Measurements from ENCODE around the gene MGAT4C.
"Not testable (repeated sequence)": the region's sequence is repeated elsewhere in the genome, so short reads cannot be mapped to it uniquely, and the experiment has no call there.

The MGAT4C gene

GRCh38 chr12:86256163-86256562 lies at the start of gene MGAT4C:
TSS of gene MGAT4C (minus strand) at chr12:86256391.
- Histone ChIP-seq H3K4me3 (ENCODE audit: low read depth, low read length) (no peak within 1 kb of the TSS), H3K9me3 (ENCODE audit: control insufficient read depth, insufficient read depth, low read length) (no peaks in the 10 kb centered on the region), H3K27me3 (ENCODE audit: control insufficient read depth, insufficient read depth, low read length) (no peaks in the 10 kb centered on the region), H3K4me1 (ENCODE audit: control insufficient read depth, insufficient read depth, low read length) (peaks cover 17% of the 10 kb centered on the region; the same call in 1 of the 2 replicates), H3K9ac (ENCODE audit: low read depth, low read length) (no peak within 1 kb of the TSS), H3K36me3 (ENCODE audit: control insufficient read depth, insufficient read depth, low read length) (no peaks in the 10 kb centered on the region), H3K27ac (ENCODE audit: low read depth, low read length) (no peak within 1 kb of the TSS)

- not testable (repeated sequence) for H3K9me3 ChIP-seq (ENCODE audit: control insufficient read depth, insufficient read depth, low read length); H3K4me1 ChIP-seq (ENCODE audit: control insufficient read depth, insufficient read depth, low read length); H3K4me3 ChIP-seq (ENCODE audit: low read depth, low read length); H3K27ac ChIP-seq (ENCODE audit: low read depth, low read length); H3K9ac ChIP-seq (ENCODE audit: low read depth, low read length); H3K36me3 ChIP-seq (ENCODE audit: control insufficient read depth, insufficient read depth, low read length); H3K27me3 ChIP-seq (ENCODE audit: control insufficient read depth, insufficient read depth, low read length)
Observed at GRCh38 chr12:86296396-86296795, 40.2 kb upstream of the MGAT4C start.

GRCh38 chr12:86293682-86294240 lies 37.6 kb upstream of the MGAT4C start:
- H3K9ac ChIP-seq (ENCODE audit: low read depth, low read length): no peak overlapping the region
- H3K9me3 ChIP-seq (ENCODE audit: control insufficient read depth, insufficient read depth, low read length): no peaks in the 10 kb centered on the region
- no peaks in the 10 kb centered on the region for H3K36me3 ChIP-seq (ENCODE audit: control insufficient read depth, insufficient read depth, low read length)

GRCh38 chr12:86292480-86292879 lies 36.3 kb upstream of the MGAT4C start:
- H3K4me1 ChIP-seq (ENCODE audit: control insufficient read depth, insufficient read depth, low read length): no peaks in the 10 kb centered on the region
- no peak overlapping the region for H3K27ac ChIP-seq (ENCODE audit: low read depth, low read length)
- H3K36me3 ChIP-seq (ENCODE audit: control insufficient read depth, insufficient read depth, low read length): no peaks in the 10 kb centered on the region

More at GRCh38 chr12:86293682-86294240, 37.6 kb upstream of the MGAT4C start:
- Histone ChIP-seq H3K27me3 (ENCODE audit: control insufficient read depth, insufficient read depth, low read length) (no peaks in the 10 kb centered on the region), H3K4me1 (ENCODE audit: control insufficient read depth, insufficient read depth, low read length) (no peaks in the 10 kb centered on the region), H3K27ac (ENCODE audit: low read depth, low read length) (no peak overlapping the region), H3K4me3 (ENCODE audit: low read depth, low read length) (no peak overlapping the region)

GRCh38 chr12:86290615-86291014 lies 34.4 kb upstream of the MGAT4C start:
- Histone ChIP-seq H3K27me3 (ENCODE audit: control insufficient read depth, insufficient read depth, low read length) (no peaks in the 10 kb centered on the region), H3K9ac (ENCODE audit: low read depth, low read length) (no peak overlapping the region), H3K9me3 (ENCODE audit: control insufficient read depth, insufficient read depth, low read length) (no peaks in the 10 kb centered on the region), H3K4me1 (ENCODE audit: control insufficient read depth, insufficient read depth, low read length) (no peaks in the 10 kb centered on the region), H3K4me3 (ENCODE audit: low read depth, low read length) (no peak overlapping the region), H3K27ac (ENCODE audit: low read depth, low read length) (no peak overlapping the region), H3K36me3 (ENCODE audit: control insufficient read depth, insufficient read depth, low read length) (no peaks in the 10 kb centered on the region)

More at GRCh38 chr12:86292480-86292879, 36.3 kb upstream of the MGAT4C start:
- no peaks in the 10 kb centered on the region for H3K9me3 ChIP-seq (ENCODE audit: control insufficient read depth, insufficient read depth, low read length)
- H3K9ac ChIP-seq (ENCODE audit: low read depth, low read length): no peak overlapping the region
- H3K27me3 ChIP-seq (ENCODE audit: control insufficient read depth, insufficient read depth, low read length): no peaks in the 10 kb centered on the region
- no peak overlapping the region for H3K4me3 ChIP-seq (ENCODE audit: low read depth, low read length)

- Histone ChIP-seq H3K27me3 (ENCODE audit: control insufficient read depth, insufficient read depth, low read length) (no peaks in the 10 kb centered on the region), H3K9ac (ENCODE audit: low read depth, low read length) (no peak overlapping the region)
Observed at GRCh38 chr12:86286119-86286518, 29.9 kb upstream of the MGAT4C start.

GRCh38 chr12:86283620-86284019 lies 27.4 kb upstream of the MGAT4C start:
- Histone ChIP-seq H3K27me3 (ENCODE audit: control insufficient read depth, insufficient read depth, low read length) (no peaks in the 10 kb centered on the region), H3K27ac (ENCODE audit: low read depth, low read length) (no peak overlapping the region), H3K9ac (ENCODE audit: low read depth, low read length) (no peak overlapping the region), H3K9me3 (ENCODE audit: control insufficient read depth, insufficient read depth, low read length) (no peaks in the 10 kb centered on the region), H3K36me3 (ENCODE audit: control insufficient read depth, insufficient read depth, low read length) (no peaks in the 10 kb centered on the region), H3K4me3 (ENCODE audit: low read depth, low read length) (no peak overlapping the region), H3K4me1 (ENCODE audit: control insufficient read depth, insufficient read depth, low read length) (no peaks in the 10 kb centered on the region)

More at GRCh38 chr12:86286119-86286518, 29.9 kb upstream of the MGAT4C start:
- Histone ChIP-seq H3K4me3 (ENCODE audit: low read depth, low read length) (no peak overlapping the region), H3K9me3 (ENCODE audit: control insufficient read depth, insufficient read depth, low read length) (no peaks in the 10 kb centered on the region), H3K36me3 (ENCODE audit: control insufficient read depth, insufficient read depth, low read length) (no peaks in the 10 kb centered on the region), H3K4me1 (ENCODE audit: control insufficient read depth, insufficient read depth, low read length) (no peaks in the 10 kb centered on the region), H3K27ac (ENCODE audit: low read depth, low read length) (no peak overlapping the region)

GRCh38 chr12:86275356-86275755 lies 19.2 kb upstream of the MGAT4C start:
- no peaks in the 10 kb centered on the region for H3K4me1 ChIP-seq (ENCODE audit: control insufficient read depth, insufficient read depth, low read length)
- H3K9ac ChIP-seq (ENCODE audit: low read depth, low read length): no peak overlapping the region
- H3K36me3 ChIP-seq (ENCODE audit: control insufficient read depth, insufficient read depth, low read length): no peaks in the 10 kb centered on the region
- H3K27me3 ChIP-seq (ENCODE audit: control insufficient read depth, insufficient read depth, low read length): no peaks in the 10 kb centered on the region
- H3K9me3 ChIP-seq (ENCODE audit: control insufficient read depth, insufficient read depth, low read length): no peaks in the 10 kb centered on the region
- no peak overlapping the region for H3K4me3 ChIP-seq (ENCODE audit: low read depth, low read length)
- H3K27ac ChIP-seq (ENCODE audit: low read depth, low read length): no peak overlapping the region

GRCh38 chr12:86265329-86265695 lies 9.1 kb upstream of the MGAT4C start:
- Histone ChIP-seq H3K36me3 (ENCODE audit: control insufficient read depth, insufficient read depth, low read length) (no peaks in the 10 kb centered on the region), H3K4me1 (ENCODE audit: control insufficient read depth, insufficient read depth, low read length) (peaks cover 27% of the 10 kb centered on the region), H3K4me3 (ENCODE audit: low read depth, low read length) (peak overlapping the region; percentile 78; the same call in 1 of the 2 replicates), H3K27ac (ENCODE audit: low read depth, low read length) (no peak overlapping the region), H3K9ac (ENCODE audit: low read depth, low read length) (no peak overlapping the region), H3K27me3 (ENCODE audit: control insufficient read depth, insufficient read depth, low read length) (no peaks in the 10 kb centered on the region), H3K9me3 (ENCODE audit: control insufficient read depth, insufficient read depth, low read length) (no peaks in the 10 kb centered on the region)

- Histone ChIP-seq H3K9me3 (ENCODE audit: control insufficient read depth, insufficient read depth, low read length) (no peaks in the 10 kb centered on the region), H3K36me3 (ENCODE audit: control insufficient read depth, insufficient read depth, low read length) (no peaks in the 10 kb centered on the region), H3K4me1 (ENCODE audit: control insufficient read depth, insufficient read depth, low read length) (peaks cover 27% of the 10 kb centered on the region), H3K4me3 (ENCODE audit: low read depth, low read length) (peak overlapping the region; percentile 78), H3K27me3 (ENCODE audit: control insufficient read depth, insufficient read depth, low read length) (no peaks in the 10 kb centered on the region), H3K9ac (ENCODE audit: low read depth, low read length) (no peak overlapping the region), H3K27ac (ENCODE audit: low read depth, low read length) (no peak overlapping the region)
Observed at GRCh38 chr12:86264451-86265328, 8.5 kb upstream of the MGAT4C start.

GRCh38 chr12:86261578-86261977 lies 5.4 kb upstream of the MGAT4C start:
- H3K4me3 ChIP-seq (ENCODE audit: low read depth, low read length): 0 out of 2 replicates have a peak overlapping the region, but pooled peaks have one; percentile 13
- H3K27ac ChIP-seq (ENCODE audit: low read depth, low read length): peak overlapping the region; percentile 1
- no peak overlapping the region; the same call in 1 of the 2 replicates for H3K9ac ChIP-seq (ENCODE audit: low read depth, low read length)
- H3K9me3 ChIP-seq (ENCODE audit: control insufficient read depth, insufficient read depth, low read length): no peaks in the 10 kb centered on the region
- H3K27me3 ChIP-seq (ENCODE audit: control insufficient read depth, insufficient read depth, low read length): no peaks in the 10 kb centered on the region
- no peaks in the 10 kb centered on the region for H3K36me3 ChIP-seq (ENCODE audit: control insufficient read depth, insufficient read depth, low read length)
- H3K4me1 ChIP-seq (ENCODE audit: control insufficient read depth, insufficient read depth, low read length): peaks cover 35% of the 10 kb centered on the region
